HG03095 (cell line): ENCODE measurements around the gene ATP2B3.

Source experiments
- ATAC-seq: cut with Tn5 transposase; IDR thresholded peaks from one replicate; pipeline ENCODE4 v1.9.1; 2021; ENCODE audit warnings: moderate library complexity; ENCODE audit not compliant: unreplicated experiment

Gene ATP2B3

GRCh38 chrX:153609917-153610835, 92.7 kb downstream of the ATP2B3 start:
- ATAC-seq: peak; percentile 72

- no peak for ATAC-seq
Measured at GRCh38 chrX:153610836-153611213, 93.4 kb downstream of the ATP2B3 start.

GRCh38 chrX:153611298-153612095, 94.1 kb downstream of the ATP2B3 start:
- no peak for ATAC-seq

- no peak for ATAC-seq
Measured at GRCh38 chrX:153612413-153612812, 95.0 kb downstream of the ATP2B3 start.

- no peak for ATAC-seq
Measured at GRCh38 chrX:153614818-153615217, 97.4 kb downstream of the ATP2B3 start.

- no peak for ATAC-seq
Measured at GRCh38 chrX:153620576-153620975, 103.1 kb downstream of the ATP2B3 start.

- ATAC-seq: no peak
Measured at GRCh38 chrX:153621949-153622598, 104.6 kb downstream of the ATP2B3 start.

DNA sequence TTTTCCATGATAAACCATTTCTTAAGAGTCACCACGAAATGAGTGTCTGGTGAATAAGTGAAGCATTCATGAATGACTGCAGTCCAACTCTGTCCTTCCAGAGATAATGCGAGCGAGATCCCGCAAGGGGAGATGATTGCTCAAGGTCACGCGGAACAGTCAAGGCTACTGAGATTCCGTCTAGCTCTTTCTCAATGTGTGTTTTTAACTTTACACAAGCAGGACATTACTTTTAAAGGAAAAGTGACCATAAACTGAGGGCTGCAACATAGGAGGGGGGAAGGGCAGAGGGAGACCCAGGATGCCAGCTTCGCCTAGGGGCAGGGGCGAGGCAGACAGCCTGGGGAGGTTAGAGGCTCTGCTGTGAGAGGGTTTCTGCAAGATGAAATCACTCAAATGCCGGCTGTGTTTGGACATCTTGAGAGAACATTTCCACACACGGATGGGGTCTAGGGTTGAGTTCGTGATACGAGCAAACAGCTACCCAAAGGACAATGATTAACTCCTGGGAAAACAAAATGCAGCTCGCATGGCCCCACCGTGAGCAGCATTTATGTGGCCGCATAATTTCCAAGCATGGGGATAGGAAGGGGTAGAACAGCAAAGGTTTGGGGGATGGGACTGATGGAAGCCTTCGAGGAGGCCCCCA, 105.3 kb downstream of the ATP2B3 start:
- ATAC-seq: no peak

GRCh38 chrX:153623310-153624029, 106.0 kb downstream of the ATP2B3 start:
- no peak for ATAC-seq

- ATAC-seq: no peak
Measured at GRCh38 chrX:153624196-153625091, 107.0 kb downstream of the ATP2B3 start.

DNA sequence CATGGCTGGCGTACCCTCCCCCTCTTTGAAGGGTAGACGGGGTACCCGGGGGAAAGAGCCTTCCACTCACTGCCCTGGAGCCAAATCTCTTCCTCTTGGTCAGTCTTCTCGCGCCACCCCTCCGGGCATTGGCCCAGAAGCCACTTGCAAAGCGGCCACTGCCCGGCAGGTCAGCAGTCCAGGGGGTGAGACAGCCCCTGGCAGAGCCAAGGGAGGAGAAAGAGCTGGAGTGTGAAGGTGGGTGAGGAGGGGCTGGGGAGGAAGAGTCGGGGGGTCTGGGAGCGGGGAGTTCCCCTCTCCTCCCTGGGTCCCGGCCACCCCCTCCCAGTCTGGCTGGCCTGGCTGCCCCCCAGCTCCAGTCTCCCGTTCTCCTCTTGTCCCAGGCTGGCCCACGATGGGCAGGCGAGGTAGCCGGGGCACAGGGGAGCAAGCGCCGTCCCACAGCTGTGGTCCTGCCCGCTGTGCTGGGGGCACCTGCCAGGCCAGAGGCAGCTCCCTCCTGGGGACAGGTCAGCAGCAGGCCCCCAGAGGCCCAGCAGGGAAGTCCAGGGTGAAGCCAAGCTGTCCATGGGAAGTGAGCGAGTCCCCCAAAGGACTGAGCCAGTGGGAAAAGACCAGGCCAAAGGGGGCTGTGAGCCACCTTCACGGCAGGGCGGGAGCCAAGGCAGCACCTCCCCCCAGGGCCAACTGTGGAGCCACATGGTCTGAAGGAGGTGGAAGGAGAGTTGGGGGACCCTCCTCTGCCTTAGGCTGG, 108.0 kb downstream of the ATP2B3 start:
- ATAC-seq: no peak

DNA sequence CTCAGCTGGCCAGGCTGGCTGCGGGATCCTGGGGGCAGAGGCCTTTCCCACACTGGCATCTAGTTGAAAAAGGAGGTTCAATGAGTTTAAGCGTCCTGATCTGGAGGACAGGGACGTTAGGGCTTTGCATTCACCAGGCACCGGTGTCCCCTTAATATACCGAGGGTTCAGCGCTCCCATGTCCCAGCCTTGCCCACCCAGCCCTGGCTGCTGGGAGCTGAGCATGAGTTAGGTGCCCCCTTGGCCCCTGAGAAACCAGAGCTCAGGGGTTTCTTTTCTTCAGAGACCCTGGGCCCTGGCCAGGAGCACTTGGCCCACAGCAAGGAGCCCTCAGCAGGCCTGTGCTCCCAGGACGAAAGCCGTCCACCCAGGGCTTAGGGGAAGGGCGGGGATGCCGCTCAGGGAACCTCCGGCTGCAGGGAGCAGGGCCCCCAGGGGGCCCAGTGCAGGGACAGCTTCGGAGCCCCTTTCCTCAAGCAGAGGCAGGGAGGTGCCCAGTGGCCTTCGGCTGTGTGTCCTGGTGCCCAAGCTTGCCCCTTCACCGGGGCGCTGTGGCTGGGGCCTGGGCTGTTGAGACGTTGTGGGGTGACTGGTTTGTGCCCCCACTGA, 108.7 kb downstream of the ATP2B3 start:
- ATAC-seq: no peak

DNA sequence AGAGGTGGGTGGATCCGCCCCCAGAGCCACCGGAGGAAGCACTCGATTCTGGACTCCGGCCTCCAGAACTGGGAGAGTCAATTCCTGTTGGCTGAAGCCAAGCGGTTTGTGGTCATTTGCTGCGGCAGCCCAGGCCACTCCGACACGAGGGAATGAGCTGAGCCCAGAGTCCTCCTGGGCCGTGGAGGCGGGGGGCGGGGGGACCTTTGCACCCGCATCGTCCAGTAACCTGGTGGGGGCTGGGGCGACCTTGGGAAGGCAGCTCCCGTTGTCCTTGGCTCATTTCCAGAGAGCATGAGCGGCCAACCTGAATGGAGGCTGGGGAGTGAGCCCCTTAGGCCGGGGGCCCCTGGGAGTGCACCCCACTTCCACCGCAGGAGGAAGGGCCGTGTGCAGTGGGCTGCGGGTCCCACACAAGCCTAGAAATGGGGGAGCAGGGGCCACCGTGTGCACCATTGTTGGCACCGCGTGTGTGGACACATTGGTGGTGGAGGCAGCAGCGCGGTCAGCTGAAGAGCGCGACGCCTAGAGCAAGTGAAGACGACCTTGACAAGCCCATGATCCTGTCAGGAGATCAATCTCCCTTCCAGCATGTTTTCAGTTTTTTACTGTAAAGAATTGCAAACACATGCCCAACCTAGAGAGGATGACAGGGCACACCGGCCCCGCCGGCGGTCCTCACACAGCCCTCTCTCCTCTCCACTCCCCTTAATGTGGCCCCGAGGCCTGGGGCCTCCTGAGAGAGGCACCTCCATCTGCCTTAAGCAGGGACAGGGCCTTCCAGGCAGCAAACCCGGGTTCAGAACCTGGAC, 109.6 kb downstream of the ATP2B3 start:
- no peak for ATAC-seq

GRCh38 chrX:153627675-153628111, 110.3 kb downstream of the ATP2B3 start:
- no peak for ATAC-seq

DNA sequence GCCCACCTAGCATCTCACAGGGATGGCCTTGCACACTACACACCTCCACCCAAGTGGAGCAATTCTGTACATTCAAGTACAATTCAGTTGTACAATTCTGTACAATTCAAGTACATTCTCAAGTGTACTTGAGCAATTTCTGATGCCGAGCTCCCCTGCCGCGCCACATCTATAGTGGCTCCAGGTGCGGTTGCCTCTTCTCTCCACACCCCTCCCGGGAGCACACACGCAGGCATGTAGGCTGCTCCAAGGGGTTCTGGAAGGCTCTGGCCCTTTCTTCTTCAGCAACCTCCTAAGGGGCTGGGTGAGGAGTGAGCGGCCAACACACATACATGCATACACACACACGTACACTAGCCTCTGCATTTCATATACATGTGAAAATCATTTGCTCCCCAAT, 110.7 kb downstream of the ATP2B3 start:
- ATAC-seq: no peak

GRCh38 chrX:153628665-153629064, 111.2 kb downstream of the ATP2B3 start:
- ATAC-seq: no peak

- ATAC-seq: no peak
Measured at GRCh38 chrX:153631346-153631745, 113.9 kb downstream of the ATP2B3 start.
